H1 (cell line): ENCODE measurements around the gene PRX.

Source experiments
- CHD2 ChIP-seq: IDR thresholded peaks from 2 replicates; pipeline ENCODE4 v1.6.1; 2012; ENCODE audit warnings: low read length, improper control_type of control experiment
- EP300 ChIP-seq, 2 experiments: IDR thresholded peaks; 1 replicate in 1 of 2; 2 replicates in 1 of 2; pipeline ENCODE4 v1.6.1; 2011 to 2012; ENCODE audit warnings: low read depth in 2 of 2, low read length in 2 of 2, mild to moderate bottlenecking in 2 of 2, borderline replicate concordance in 1 of 2, inconsistent platforms in 1 of 2, moderate library complexity in 1 of 2
- EZH2 ChIP-seq: fragments of 200-600 bp; sonication (generic); IDR thresholded peaks from 2 replicates; pipeline ENCODE4 v1.7.1; 2012; ENCODE audit warnings: low read depth, mild to moderate bottlenecking, moderate library complexity, low read length, inconsistent platforms; ENCODE audit not compliant: severe bottlenecking
- GTF2F1 ChIP-seq: IDR thresholded peaks from 2 replicates; pipeline ENCODE4 v1.6.1; 2012; ENCODE audit warnings: low read depth, low read length, improper control_type of control experiment, borderline replicate concordance
- KDM4A ChIP-seq: IDR thresholded peaks from one replicate; pipeline ENCODE4 v1.7.1; 2012; ENCODE audit warnings: low read depth, mild to moderate bottlenecking, moderate library complexity, low read length, inconsistent platforms; ENCODE audit not compliant: severe bottlenecking
- PHF8 ChIP-seq: fragments of 200-600 bp; sonication (generic); conservative IDR thresholded peaks from 2 replicates; pipeline ENCODE4 v1.7.1; 2012; ENCODE audit warnings: low read depth, mild to moderate bottlenecking, inconsistent platforms, low read length, moderate library complexity
- POLR2A ChIP-seq, 2 experiments: IDR thresholded peaks; 1 replicate in 1 of 2; 2 replicates in 1 of 2; pipeline ENCODE4 v1.6.1; 2011; ENCODE audit warnings: low read depth in 2 of 2, low read length in 2 of 2, mild to moderate bottlenecking in 2 of 2; ENCODE audit errors: control extremely low read depth in 1 of 2
- TAF1 ChIP-seq: IDR thresholded peaks from 2 replicates; pipeline ENCODE4 v1.6.1; 2011; ENCODE audit warnings: mild to moderate bottlenecking, low read depth, low read length
- TF ChIP-seq, protein P1 (sequence below), 3 experiments: IDR thresholded peaks; 1 replicate in 2 of 3; 2 replicates in 1 of 3; pipeline versions ENCODE4 v1.5.1 to v1.6.1; 2011; ENCODE audit warnings: low read length in 3 of 3, mild to moderate bottlenecking in 3 of 3, inconsistent platforms in 2 of 3, low read depth in 1 of 3, moderate library complexity in 1 of 3; ENCODE audit not compliant: insufficient read depth in 1 of 3; ENCODE audit errors: control extremely low read depth in 1 of 3

DNA sequence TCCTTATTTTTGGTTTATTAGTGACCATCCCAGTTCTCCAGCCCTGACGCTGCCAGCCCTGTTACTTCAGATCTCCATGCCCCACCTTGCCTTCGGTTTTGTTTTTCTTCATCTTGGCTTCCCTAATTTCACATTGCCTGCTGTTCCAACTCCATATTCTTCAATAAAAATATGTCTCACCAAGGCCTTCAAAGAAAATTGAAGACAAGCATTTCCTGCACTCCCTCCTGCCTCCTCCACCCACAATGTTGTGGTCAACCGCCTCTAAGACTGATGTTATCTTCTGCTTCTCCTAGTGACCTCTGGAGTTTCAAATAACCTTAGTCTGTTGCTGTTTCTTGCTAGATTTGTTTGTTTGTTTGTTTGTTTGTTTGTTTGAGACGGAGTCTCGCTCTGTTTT lies 50.1 kb downstream of the PRX start:
- TF ChIP-seq, protein P1, sequence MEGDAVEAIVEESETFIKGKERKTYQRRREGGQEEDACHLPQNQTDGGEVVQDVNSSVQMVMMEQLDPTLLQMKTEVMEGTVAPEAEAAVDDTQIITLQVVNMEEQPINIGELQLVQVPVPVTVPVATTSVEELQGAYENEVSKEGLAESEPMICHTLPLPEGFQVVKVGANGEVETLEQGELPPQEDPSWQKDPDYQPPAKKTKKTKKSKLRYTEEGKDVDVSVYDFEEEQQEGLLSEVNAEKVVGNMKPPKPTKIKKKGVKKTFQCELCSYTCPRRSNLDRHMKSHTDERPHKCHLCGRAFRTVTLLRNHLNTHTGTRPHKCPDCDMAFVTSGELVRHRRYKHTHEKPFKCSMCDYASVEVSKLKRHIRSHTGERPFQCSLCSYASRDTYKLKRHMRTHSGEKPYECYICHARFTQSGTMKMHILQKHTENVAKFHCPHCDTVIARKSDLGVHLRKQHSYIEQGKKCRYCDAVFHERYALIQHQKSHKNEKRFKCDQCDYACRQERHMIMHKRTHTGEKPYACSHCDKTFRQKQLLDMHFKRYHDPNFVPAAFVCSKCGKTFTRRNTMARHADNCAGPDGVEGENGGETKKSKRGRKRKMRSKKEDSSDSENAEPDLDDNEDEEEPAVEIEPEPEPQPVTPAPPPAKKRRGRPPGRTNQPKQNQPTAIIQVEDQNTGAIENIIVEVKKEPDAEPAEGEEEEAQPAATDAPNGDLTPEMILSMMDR (IDR thresholded peaks at IDR 0.05; ENCODE audit: control extremely low read depth in 1 of 3, insufficient read depth in 1 of 3, low read depth in 1 of 3, low read length in 3 of 3), result no peak
- no peak for TF ChIP-seq PHF8
- no peak for TF ChIP-seq POLR2A (IDR thresholded peaks at IDR 0.05; ENCODE audit: control extremely low read depth in 1 of 2, low read depth in 2 of 2, low read length in 2 of 2)
- TF ChIP-seq KDM4A, result no peak
- TF ChIP-seq EZH2, result no peak
- no peak for TF ChIP-seq EP300 (IDR thresholded peaks at IDR 0.05; ENCODE audit: borderline replicate concordance in 1 of 2, low read depth in 2 of 2, low read length in 2 of 2)
- no peak for TF ChIP-seq TAF1
- no peak for TF ChIP-seq GTF2F1
- TF ChIP-seq CHD2, result no peak
